ENCODE results near the gene NOTCH2. TPM values are rescaled to one million over a fixed set of nuclear protein-coding genes. Genes with fewer than 3 reads are reported as not detected.

The NOTCH2 gene
- total and polyA plus RNA-seq, 7 donors = 2.8 to 88.9 (median 45.9) TPM

GRCh38 chr1:119898530-119898929 is 170.9 kb downstream of the NOTCH2 start:
- 86 to 92% methylated on average over 2 of the region's 2 CpGs for WGBS, 2 donors
- Histone ChIP-seq H3K4me1 (no peaks in the 10 kb centered on the region), H3K9me3 (no peaks in the 10 kb centered on the region), H3K27ac (no peak overlapping the region), H3K4me3 (no peak overlapping the region), H3K27me3 (no peaks in the 10 kb centered on the region), H3K36me3 (no peaks in the 10 kb centered on the region)
- intact Hi-C loops (cut with DNase I) = no loop called here
- DNase-seq = no peak
- TF ChIP-seq POLR2AphosphoS5 (IDR thresholded peaks at IDR 0.05) = no peak
- no peak for TF ChIP-seq POLR2A (IDR thresholded peaks at IDR 0.05)
- no peak for TF ChIP-seq CTCF (IDR thresholded peaks at IDR 0.05)
- no peak for TF ChIP-seq EP300 (IDR thresholded peaks at IDR 0.05)

- TF ChIP-seq POLR2A (IDR thresholded peaks at IDR 0.05) (no peak), CTCF (IDR thresholded peaks at IDR 0.05) (no peak), EP300 (IDR thresholded peaks at IDR 0.05) (no peak), POLR2AphosphoS5 (IDR thresholded peaks at IDR 0.05) (no peak)
- intact Hi-C loops (cut with DNase I) = no loop called here
- DNase-seq = no peak
- WGBS, 2 donors = 74 to 88% methylated on average over 24 of the region's 24 CpGs
- H3K4me3 ChIP-seq = no peak within 1 kb of the TSS
- H3K4me1 ChIP-seq = no peaks in the 10 kb centered on the region
- no peaks in the 10 kb centered on the region for H3K36me3 ChIP-seq
- no peaks in the 10 kb centered on the region for H3K9me3 ChIP-seq
- H3K27ac ChIP-seq = no peak within 1 kb of the TSS
- H3K27me3 ChIP-seq = no peaks in the 10 kb centered on the region
These were observed 173.2 kb downstream of the NOTCH2 start, which contains the start of gene ADAM30 for GRCh38 chr1:119896303-119896702. Gene ADAM30 (minus strand): TSS chr1:119896515. CDS start chr1:119896336, 179 bp downstream.

- DNase-seq = no peak
- intact Hi-C loops (cut with DNase I) = no loop called here
- Histone ChIP-seq H3K27me3 (no peaks in the 10 kb centered on the region), H3K4me1 (no peaks in the 10 kb centered on the region), H3K27ac (no peak overlapping the region), H3K4me3 (no peak overlapping the region), H3K9me3 (no peaks in the 10 kb centered on the region), H3K36me3 (no peaks in the 10 kb centered on the region)
- 84 to 86% methylated on average over 4 of the region's 4 CpGs for WGBS, 2 donors
- TF ChIP-seq POLR2AphosphoS5 (IDR thresholded peaks at IDR 0.05) = no peak
- no peak for TF ChIP-seq EP300 (IDR thresholded peaks at IDR 0.05)
- no peak for TF ChIP-seq CTCF (IDR thresholded peaks at IDR 0.05)
- TF ChIP-seq POLR2A (IDR thresholded peaks at IDR 0.05) = no peak
These were observed 174.4 kb downstream of the NOTCH2 start for GRCh38 chr1:119895102-119895501.

- Histone ChIP-seq H3K4me1 (no peaks in the 10 kb centered on the region), H3K36me3 (no peaks in the 10 kb centered on the region), H3K27ac (no peak overlapping the region), H3K9me3 (no peaks in the 10 kb centered on the region), H3K4me3 (no peak overlapping the region), H3K27me3 (no peaks in the 10 kb centered on the region)
- TF ChIP-seq EP300 (IDR thresholded peaks at IDR 0.05) (no peak), CTCF (IDR thresholded peaks at IDR 0.05) (no peak), POLR2AphosphoS5 (IDR thresholded peaks at IDR 0.05) (no peak), POLR2A (IDR thresholded peaks at IDR 0.05) (no peak)
- 69 to 74% methylated on average over 10 of the region's 10 CpGs for WGBS, 2 donors
- no peak for DNase-seq
- intact Hi-C loops (cut with DNase I) = no loop called here
These were observed 175.4 kb downstream of the NOTCH2 start for GRCh38 chr1:119893827-119894700.
